Common myeloid progenitor, CD34-positive (primary cell): ENCODE measurements around the gene PTPRG.
A peak's percentile ranks its signal among the peaks of the same experiment; 100 is the strongest.

Experiments used
- CTCF ChIA-PET: fragments of 350-600 bp; sonication (Branson Sonifier 250); formaldehyde crosslinking; loops from one replicate; lab custom pipeline; 2021; ENCODE audit warnings: antibody characterized with exemption; lab: Charles Lee
- POLR2A ChIA-PET: fragments of 350-600 bp; sonication (Branson Sonifier 250); formaldehyde crosslinking; loops from one replicate; lab custom pipeline; 2021; ENCODE audit warnings: antibody characterized with exemption; lab: Charles Lee
- DNase-seq, 3 donors: peaks; one replicate each; pipeline versions ENCODE4 v3.0.0 to v3.0.0-alpha.2; 2013
- H3K27ac ChIP-seq, 2 experiments: 1 replicate in 1 of 2; 2 replicates in 1 of 2; pipeline ENCODE4 v1.7.0; 2013; ENCODE audit warnings: inconsistent platforms in 2 of 2, low read length in 2 of 2, mild to moderate bottlenecking in 2 of 2, low read depth in 1 of 2, moderate library complexity in 1 of 2; ENCODE audit not compliant: severe bottlenecking in 2 of 2, insufficient read depth in 1 of 2, poor library complexity in 1 of 2
- H3K27me3 ChIP-seq, 5 experiments: replicated peaks in 2 of 5; 1 replicate in 3 of 5; 2 replicates in 2 of 5; pipeline versions ENCODE4 v1.6.1 to v1.7.0; 2013; ENCODE audit warnings: low read length in 4 of 5, mild to moderate bottlenecking in 2 of 5, moderate library complexity in 2 of 5, inconsistent platforms in 1 of 5; ENCODE audit not compliant: insufficient read depth in 5 of 5, control insufficient read depth in 4 of 5
- H3K36me3 ChIP-seq, 4 experiments: 1 replicate in 2 of 4; 2 replicates in 2 of 4; pipeline versions ENCODE4 v1.6.1 to v1.7.0; 2013; ENCODE audit warnings: low read length in 3 of 4, control low read depth in 1 of 4, mild to moderate bottlenecking in 1 of 4; ENCODE audit not compliant: control insufficient read depth in 4 of 4, insufficient read depth in 4 of 4
- H3K4me1 ChIP-seq, 4 experiments: 1 replicate in 3 of 4; 2 replicates in 1 of 4; pipeline versions ENCODE4 v1.6.1 to v1.7.1; 2013; ENCODE audit warnings: low read length in 3 of 4, mild to moderate bottlenecking in 3 of 4, control low read depth in 1 of 4, inconsistent platforms in 1 of 4, moderate library complexity in 1 of 4; ENCODE audit not compliant: control insufficient read depth in 4 of 4, insufficient read depth in 4 of 4; ENCODE audit errors: control extremely low read depth in 1 of 4
- H3K4me3 ChIP-seq, 7 experiments: 1 replicate in 4 of 7; 2 replicates in 3 of 7; pipeline versions ENCODE4 v1.5.1 to v1.7.0; 2013; ENCODE audit warnings: mild to moderate bottlenecking in 7 of 7, low read length in 6 of 7, moderate library complexity in 6 of 7, inconsistent platforms in 2 of 7, low read depth in 2 of 7, control low read depth in 1 of 7; ENCODE audit not compliant: insufficient read depth in 4 of 7, control insufficient read depth in 1 of 7; ENCODE audit errors: extremely low read depth in 1 of 7
- H3K9me3 ChIP-seq, 5 experiments: 1 replicate in 4 of 5; 2 replicates in 1 of 5; pipeline versions ENCODE4 v1.6.1 to v1.7.1; 2013; ENCODE audit warnings: low read length in 4 of 5, mild to moderate bottlenecking in 2 of 5, inconsistent platforms in 1 of 5, low read depth in 1 of 5, moderate library complexity in 1 of 5; ENCODE audit not compliant: control insufficient read depth in 4 of 5, insufficient read depth in 2 of 5; ENCODE audit errors: control extremely low read depth in 1 of 5
- WGBS: methylation state at CpG from one replicate; pipeline ENCODE4 v1.1.5; 2013; ENCODE audit not compliant: insufficient coverage; 5-methylcytosine and 5-hydroxymethylcytosine counted together

Gene PTPRG

GRCh38 chr3:62049033-62049432 is 487.7 kb downstream of the PTPRG start:
- Histone ChIP-seq H3K27me3 (peaks cover 0 to 2% (median 0%) of the 10 kb centered on the region in 5 experiments), H3K9me3 (no peaks in the 10 kb centered on the region), H3K4me1 (no peaks in the 10 kb centered on the region), H3K27ac (no peak overlapping the region), H3K4me3 (no peak overlapping the region), H3K36me3 (no peaks in the 10 kb centered on the region)
- WGBS = 70% methylated on average over 3 of the region's 6 CpGs
- ChIA-PET CTCF (no interaction called here), POLR2A (no interaction called here)
- no peak for DNase-seq

- WGBS = no CpG with 5 or more reads among the region's 3 CpGs
- Histone ChIP-seq H3K4me1 (no peaks in the 10 kb centered on the region), H3K4me3 (no peak overlapping the region), H3K27ac (no peak overlapping the region), H3K36me3 (no peaks in the 10 kb centered on the region), H3K27me3 (peaks cover 0 to 2% (median 0%) of the 10 kb centered on the region in 5 experiments), H3K9me3 (no peaks in the 10 kb centered on the region)
- ChIA-PET CTCF (no interaction called here), POLR2A (no interaction called here)
- peak in 2 of 3 donors; percentile 1 to 6 for DNase-seq
Measured at GRCh38 chr3:62051506-62051905, 490.1 kb downstream of the PTPRG start.

- Histone ChIP-seq H3K27me3 (peaks cover 0 to 2% (median 0%) of the 10 kb centered on the region in 5 experiments), H3K9me3 (no peaks in the 10 kb centered on the region), H3K27ac (no peak overlapping the region), H3K4me3 (no peak overlapping the region), H3K36me3 (no peaks in the 10 kb centered on the region), H3K4me1 (no peaks in the 10 kb centered on the region)
- POLR2A ChIA-PET = no interaction called here
- WGBS = 92% methylated on average over 1 of the region's 2 CpGs
- DNase-seq = no peak
- CTCF ChIA-PET = no interaction called here
Measured at GRCh38 chr3:62052331-62052730, 491.0 kb downstream of the PTPRG start.

- H3K4me1 ChIP-seq = no peaks in the 10 kb centered on the region
- ChIA-PET CTCF (no interaction called here), POLR2A (no interaction called here)
- no peak overlapping the region for H3K4me3 ChIP-seq
- DNase-seq = no peak
- H3K36me3 ChIP-seq = no peaks in the 10 kb centered on the region
- no peaks in the 10 kb centered on the region for H3K9me3 ChIP-seq
- peaks cover 0 to 3% (median 0%) of the 10 kb centered on the region in 5 experiments for H3K27me3 ChIP-seq
- no peak overlapping the region for H3K27ac ChIP-seq
- 95% methylated on average over 2 of the region's 5 CpGs for WGBS
Measured at GRCh38 chr3:62056658-62057057, 495.3 kb downstream of the PTPRG start.

GRCh38 chr3:62057339-62058047 is 496.1 kb downstream of the PTPRG start:
- CTCF ChIA-PET = no interaction called here

GRCh38 chr3:62065985-62066693 is 504.8 kb downstream of the PTPRG start:
- H3K4me3 ChIP-seq = no peak overlapping the region
- H3K27ac ChIP-seq = no peak overlapping the region
- peaks cover 0 to 2% (median 0%) of the 10 kb centered on the region in 5 experiments for H3K9me3 ChIP-seq
- H3K36me3 ChIP-seq = no peaks in the 10 kb centered on the region
- 100% methylated on average over 3 of the region's 5 CpGs for whole genome bisulfite sequencing
- no peaks in the 10 kb centered on the region for H3K4me1 ChIP-seq
- no peaks in the 10 kb centered on the region for H3K27me3 ChIP-seq
- no peak for DNase-seq
- ChIA-PET POLR2A (no interaction called here), CTCF (no interaction called here)

More at GRCh38 chr3:62057339-62058047, 496.1 kb downstream of the PTPRG start:
- POLR2A ChIA-PET = no interaction called here
- Histone ChIP-seq H3K9me3 (no peaks in the 10 kb centered on the region), H3K27ac (no peak overlapping the region), H3K27me3 (peaks cover 0 to 3% (median 0%) of the 10 kb centered on the region in 5 experiments), H3K36me3 (no peaks in the 10 kb centered on the region), H3K4me3 (no peak overlapping the region), H3K4me1 (no peaks in the 10 kb centered on the region)
- 85% methylated on average over 3 of the region's 4 CpGs for WGBS
- DNase-seq = no peak

GRCh38 chr3:62068337-62068736 is 507.0 kb downstream of the PTPRG start:
- Histone ChIP-seq H3K27ac (no peak overlapping the region), H3K27me3 (no peaks in the 10 kb centered on the region), H3K9me3 (peaks cover 0 to 2% (median 0%) of the 10 kb centered on the region in 5 experiments), H3K4me1 (no peaks in the 10 kb centered on the region), H3K36me3 (no peaks in the 10 kb centered on the region), H3K4me3 (no peak overlapping the region)
- WGBS = 89% methylated on average over 1 of the region's 2 CpGs
- DNase-seq = no peak
- ChIA-PET CTCF (no interaction called here), POLR2A (no interaction called here)
